K562 (cell line): ENCODE results near the gene VTN. TPM values are rescaled to one million over a fixed set of nuclear protein-coding genes. Genes with fewer than 3 reads are reported as not detected.

Experiments used
- ATAC-seq: fragments of 200-7000 bp; cut with Tn5 transposase; 3 replicates; pipeline ENCODE4 v1.9.1; 2020; ENCODE audit warnings: moderate library complexity
- BruUV-seq: library from RNA; stranded (reverse); fragments of 400-500 nt; replicated peaks from 2 replicates; lab custom pipeline; 2021; lab: Mats Ljungman, UMichigan
- CTCF ChIA-PET: fragments of 300-600 bp; formaldehyde crosslinking; extraction: SDS; loops from one replicate; lab custom pipeline; 2021; ENCODE audit warnings: low intra/inter-chr PET ratio; lab: Yijun Ruan, JAX
- POLR2A ChIA-PET: fragments of 300-600, 350-650 bp; sonication (Branson Sonifier 250); formaldehyde crosslinking; extraction: SDS; loops from one replicate; lab custom pipeline; 2021; ENCODE audit warnings: antibody characterized with exemption, inconsistent platforms; lab: Yijun Ruan, JAX
- DNase-seq, 4 experiments: peaks; one replicate each; pipeline versions ENCODE4 v3.0.0 to v3.0.0-alpha.2; 2011 to 2018; ENCODE audit warnings: low spot score in 3 of 4, mixed read lengths in 3 of 4; ENCODE audit errors: extremely low read depth in 1 of 4
- FAIRE-seq: peaks from 2 replicates; lab custom pipeline; 2011; peaks lifted over from hg19 to GRCh38; lab: Jason Lieb, UNC
- H2AFZ ChIP-seq: 2 replicates; pipeline ENCODE4 v1.6.0; 2011; ENCODE audit warnings: low read depth, low read length, control low read depth, inconsistent platforms
- H3K27ac ChIP-seq: fragments of 200-600 bp; 3 replicates; pipeline ENCODE4 v1.8.0; 2011; ENCODE audit warnings: low read depth, mild to moderate bottlenecking, control low read depth, inconsistent platforms, low read length, moderate library complexity, mixed read lengths; ENCODE audit errors: extremely low read depth
- H3K27me3 ChIP-seq, 2 experiments: fragments of 300-600 bp in 1 of 2; 2 replicates in 1 of 2; 3 replicates in 1 of 2; pipeline versions ENCODE4 v1.6.0 to v1.8.0; 2011; ENCODE audit warnings: inconsistent platforms in 2 of 2, low read length in 2 of 2, mild to moderate bottlenecking in 1 of 2, mixed read lengths in 1 of 2, moderate library complexity in 1 of 2; ENCODE audit not compliant: control insufficient read depth in 2 of 2, insufficient read depth in 2 of 2
- H3K36me3 ChIP-seq: fragments of 300-600 bp; 3 replicates; pipeline ENCODE4 v1.8.0; 2011; ENCODE audit warnings: mild to moderate bottlenecking, low read length, inconsistent platforms; ENCODE audit not compliant: control insufficient read depth, insufficient read depth
- H3K4me1 ChIP-seq, 2 experiments: fragments of 200-600 bp in 1 of 2; replicated peaks in 1 of 2; 2 replicates in 1 of 2; 3 replicates in 1 of 2; pipeline versions ENCODE4 v1.5.1 to v1.8.0; 2011; ENCODE audit warnings: inconsistent platforms in 2 of 2, low read length in 2 of 2, mild to moderate bottlenecking in 1 of 2, mixed read lengths in 1 of 2, moderate library complexity in 1 of 2; ENCODE audit not compliant: control insufficient read depth in 2 of 2, insufficient read depth in 2 of 2
- H3K4me2 ChIP-seq: 2 replicates; pipeline ENCODE4 v1.6.1; 2011; ENCODE audit warnings: low read length, control low read depth, inconsistent platforms, mixed read lengths; ENCODE audit not compliant: insufficient read depth
- H3K4me3 ChIP-seq: fragments of 200-600 bp; sonication (generic), shearing (Covaris generic); 2 replicates; pipeline ENCODE4 v1.5.1; 2016; ENCODE audit warnings: control low read depth, inconsistent platforms
- H3K79me2 ChIP-seq: fragments of 200-600 bp; 3 replicates; pipeline ENCODE4 v1.8.0; 2011; ENCODE audit warnings: low read length, inconsistent platforms; ENCODE audit not compliant: control insufficient read depth, insufficient read depth
- H3K9ac ChIP-seq, 2 experiments: 2 replicates each; pipeline versions ENCODE4 v1.6.0 to v1.6.1; 2011; ENCODE audit warnings: low read depth in 2 of 2, low read length in 2 of 2, control low read depth in 1 of 2, inconsistent platforms in 1 of 2, mild to moderate bottlenecking in 1 of 2, mixed read lengths in 1 of 2; ENCODE audit not compliant: insufficient read depth in 1 of 2
- H3K9me1 ChIP-seq: one replicate; pipeline ENCODE4 v1.6.0; 2011; ENCODE audit warnings: inconsistent platforms, mild to moderate bottlenecking, low read length, moderate library complexity; ENCODE audit not compliant: control insufficient read depth, insufficient read depth
- H3K9me3 ChIP-seq: replicated peaks from 2 replicates; pipeline ENCODE4 v1.5.1; 2011; ENCODE audit warnings: low read depth, low read length, inconsistent platforms; ENCODE audit not compliant: control insufficient read depth, insufficient read depth
- H4K20me1 ChIP-seq: replicated peaks from 2 replicates; pipeline ENCODE4 v1.6.1; 2011; ENCODE audit warnings: low read length, inconsistent platforms, mixed read lengths; ENCODE audit not compliant: control insufficient read depth, insufficient read depth
- BRD9 ChIP-seq: fragments of 450-650 bp; IDR thresholded peaks from 2 replicates; pipeline ENCODE4 v1.6.1; 2018; ENCODE audit warnings: low read depth; ENCODE audit not compliant: partially characterized antibody
- POLR2A ChIP-seq: fragments of 450-650 bp; conservative IDR thresholded peaks from 2 replicates; pipeline ENCODE4 v1.6.1; 2016
- POLR2AphosphoS2 ChIP-seq: IDR thresholded peaks from 2 replicates; pipeline ENCODE4 v1.6.1; 2012; ENCODE audit warnings: low read length, improper control_type of control experiment
- POLR3A ChIP-seq: IDR thresholded peaks from 2 replicates; pipeline ENCODE4 v1.6.1; 2011; ENCODE audit warnings: borderline replicate concordance, mild to moderate bottlenecking, moderate library complexity; ENCODE audit not compliant: insufficient read length, insufficient read depth; ENCODE audit errors: extremely low read depth
- SUPT5H ChIP-seq: fragments of 450-650 bp; IDR thresholded peaks from 2 replicates; pipeline ENCODE4 v1.6.1; 2016
- TBP ChIP-seq: optimal IDR thresholded peaks from 2 replicates; pipeline ENCODE3; 2011; ENCODE audit warnings: low read depth, low read length, improper control_type of control experiment
- WGBS: fragments of 100-300 bp; shearing (Covaris generic); methylation state at CpG from one replicate; pipeline ENCODE4 v1.1.6; 2016; ENCODE audit warnings: low coverage, mixed read lengths; ENCODE audit not compliant: insufficient coverage; ENCODE audit errors: missing lambda C conversion rate; 5-methylcytosine and 5-hydroxymethylcytosine counted together
- in situ Hi-C: fragments of 300-500 bp; cut with MboI; formaldehyde crosslinking; loops from 4 replicates; pipeline ENCODE4 v1.15.0; 2018; ENCODE audit warnings: inconsistent platforms, mixed read lengths
- intact Hi-C: fragments of 100-400 bp; cut with micrococcal nuclease; formaldehyde crosslinking; loops from 2 replicates; pipeline ENCODE4 v1.14.2; 2022
- polyA plus RNA-seq, 8 experiments: library from polyadenylated mRNA; depleted of rRNA in 4 of 8; stranded (reverse) in 5 of 8; unstranded in 3 of 8; fragments of >200 nt; fragmentation: Nextera tagmentation in 2 of 8; fragmentation: Illumina TruSeq in 1 of 8; extraction: Ambion mirVana in 2 of 8; extraction: Trizol in 1 of 8; gene quantifications; 2 replicates each; pipeline versions ENCODE4 v1.2.1 to v1.2.3, GENCODE V29; 2011 to 2014; ENCODE audit warnings: inconsistent platforms in 1 of 8, missing spikeins in 1 of 8
- total RNA-seq, 7 experiments: library from RNA; depleted of rRNA in 6 of 7; stranded (reverse); fragments of >200 nt in 6 of 7; fragmentation: Illumina TruSeq in 2 of 7; extraction: Trizol in 2 of 7; gene quantifications; 2 replicates each; pipeline versions ENCODE4 v1.2.1 to v1.2.3, GENCODE V29; 2011 to 2021; ENCODE audit warnings: low replicate concordance in 1 of 7

The VTN gene
- total and polyA plus RNA-seq, 9 of the 15 experiments (the other 6 are each of a cell fraction or from before 2014, with no cell fraction given): 0.13 to 1.0 (median 0.29) TPM; not detected in 1

DNA sequence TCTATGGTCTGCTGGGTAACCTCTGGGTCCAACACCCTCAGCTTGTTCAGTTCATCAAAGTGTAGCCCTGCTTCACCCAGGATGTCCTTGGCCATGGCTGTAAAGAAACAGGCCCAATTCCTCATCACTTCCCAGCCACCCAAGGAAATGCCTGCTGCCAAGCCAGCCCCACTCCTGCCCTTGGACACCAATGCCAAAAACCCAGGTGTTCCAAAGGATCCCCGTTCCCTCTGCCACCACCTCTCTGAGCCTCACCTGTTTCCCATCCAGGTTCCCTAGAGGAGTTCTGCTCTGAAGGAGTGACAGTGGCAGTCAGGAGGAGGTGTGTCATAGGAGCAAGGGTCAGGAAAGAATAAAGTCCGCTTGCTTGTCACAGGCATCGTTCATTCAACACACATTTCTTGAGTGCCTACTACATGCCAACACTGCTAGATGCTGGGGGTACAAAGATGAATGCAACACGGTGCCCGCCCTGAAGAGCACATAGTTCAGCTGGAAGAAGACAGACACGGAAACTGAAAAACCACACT, 38.2 kb downstream of the VTN start:
- Histone ChIP-seq H2AFZ (no peak overlapping the region), H3K27ac (no peak overlapping the region), H3K36me3 (peaks cover 40% of the 10 kb centered on the region), H3K9me1 (no peaks in the 10 kb centered on the region), H3K27me3 (no peaks in the 10 kb centered on the region), H3K9me3 (no peaks in the 10 kb centered on the region), H3K4me1 (peaks cover 16 to 17% of the 10 kb centered on the region in 2 experiments; a peak in 4 of 5 replicates), H3K79me2 (peaks cover 26% of the 10 kb centered on the region), H3K4me3 (no peak overlapping the region), H3K9ac (no peak overlapping the region), H3K4me2 (no peak overlapping the region), H4K20me1 (peaks cover 14% of the 10 kb centered on the region)
- intact Hi-C loops: no loop called here
- no TSS peak for BruUV-seq
- CTCF ChIA-PET: no interaction called here
- no peak for DNase-seq
- FAIRE-seq: no peak
- ATAC-seq: no peak
- TF ChIP-seq POLR3A (no peak), POLR2AphosphoS2 (no peak), TBP (no peak)
- POLR2A ChIA-PET: interaction anchor here (0.7 to 6.5 kb wide), 5 partner anchors 10 to 41 kb away, joined by 3 to 62 read pairs (median 3); partner anchors contain the start of genes POLDIP2 and TMEM97
- in situ Hi-C loops: no loop called here
- 49% methylated on average over 6 of the region's 6 CpGs for WGBS

- Histone ChIP-seq H3K9me3 (no peaks in the 10 kb centered on the region; the same call in 1 of the 2 replicates), H4K20me1 (peaks cover 9% of the 10 kb centered on the region), H3K79me2 (peaks cover 17% of the 10 kb centered on the region), H3K4me3 (no peak overlapping the region), H3K27ac (no peak overlapping the region), H3K27me3 (no peaks in the 10 kb centered on the region), H3K9ac (no peak overlapping the region), H2AFZ (no peak overlapping the region), H3K4me1 (peaks cover 10 to 12% of the 10 kb centered on the region in 2 experiments; a peak in 4 of 5 replicates), H3K4me2 (no peak overlapping the region), H3K36me3 (peaks cover 53% of the 10 kb centered on the region), H3K9me1 (no peaks in the 10 kb centered on the region)
- TF ChIP-seq SUPT5H (0 out of 2 replicates have a peak, but pooled peaks have one; percentile 22), POLR2A (peak; percentile 23), POLR2AphosphoS2 (0 out of 2 replicates have a peak, but pooled peaks have one; percentile 36), BRD9 (no peak)
- in situ Hi-C loops: no loop called here
- CTCF ChIA-PET: no interaction called here
- intact Hi-C loops: no loop called here
- POLR2A ChIA-PET: interaction anchor here (0.7 to 6.5 kb wide), 8 partner anchors 9 to 290 kb away, joined by 3 to 62 read pairs (median 4); partner anchors contain the start of genes POLDIP2 and TMEM97
- WGBS: 97% methylated on average over 4 of the region's 5 CpGs
- no TSS peak for BruUV-seq
- ATAC-seq (no peak), DNase-seq (no peak), FAIRE-seq (no peak)
These were observed 39.4 kb downstream of the VTN start for GRCh38 chr17:28330671-28331070.
